ENCODE measurements around the gene FHIT.

The FHIT gene

DNA sequence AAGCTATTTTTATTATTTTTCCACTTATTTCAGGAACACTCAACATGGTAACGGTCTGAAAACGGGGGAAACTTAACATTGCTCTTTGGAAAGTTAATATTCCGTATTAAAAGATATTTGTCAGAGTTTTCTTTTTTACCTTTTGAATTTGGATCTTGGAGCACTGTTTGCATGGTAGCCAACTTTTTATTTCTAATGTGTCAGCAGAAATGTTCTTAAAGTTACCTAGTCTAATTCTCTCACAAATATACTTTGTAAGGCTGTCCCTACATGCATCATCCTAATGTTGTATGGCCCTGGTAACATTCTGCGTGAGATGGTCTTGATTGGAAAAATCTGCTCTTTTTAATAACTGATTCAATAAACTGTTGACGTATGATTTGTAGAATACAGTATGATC lies 719.5 kb downstream of the FHIT start:
- H3K4me1 ChIP-seq (ENCODE audit: control insufficient read depth in 1 of 2, insufficient read depth in 1 of 2, low read depth in 1 of 2, low read length in 1 of 2) = no peaks in the 10 kb centered on the region
- TF ChIP-seq, protein P1, sequence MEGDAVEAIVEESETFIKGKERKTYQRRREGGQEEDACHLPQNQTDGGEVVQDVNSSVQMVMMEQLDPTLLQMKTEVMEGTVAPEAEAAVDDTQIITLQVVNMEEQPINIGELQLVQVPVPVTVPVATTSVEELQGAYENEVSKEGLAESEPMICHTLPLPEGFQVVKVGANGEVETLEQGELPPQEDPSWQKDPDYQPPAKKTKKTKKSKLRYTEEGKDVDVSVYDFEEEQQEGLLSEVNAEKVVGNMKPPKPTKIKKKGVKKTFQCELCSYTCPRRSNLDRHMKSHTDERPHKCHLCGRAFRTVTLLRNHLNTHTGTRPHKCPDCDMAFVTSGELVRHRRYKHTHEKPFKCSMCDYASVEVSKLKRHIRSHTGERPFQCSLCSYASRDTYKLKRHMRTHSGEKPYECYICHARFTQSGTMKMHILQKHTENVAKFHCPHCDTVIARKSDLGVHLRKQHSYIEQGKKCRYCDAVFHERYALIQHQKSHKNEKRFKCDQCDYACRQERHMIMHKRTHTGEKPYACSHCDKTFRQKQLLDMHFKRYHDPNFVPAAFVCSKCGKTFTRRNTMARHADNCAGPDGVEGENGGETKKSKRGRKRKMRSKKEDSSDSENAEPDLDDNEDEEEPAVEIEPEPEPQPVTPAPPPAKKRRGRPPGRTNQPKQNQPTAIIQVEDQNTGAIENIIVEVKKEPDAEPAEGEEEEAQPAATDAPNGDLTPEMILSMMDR (IDR thresholded peaks at IDR 0.05) = no peak
- no peak overlapping the region for H3K4me3 ChIP-seq (ENCODE audit: low read depth in 1 of 2, low read length in 1 of 2)
- H3K9me3 ChIP-seq = no peaks in the 10 kb centered on the region
- no peaks in the 10 kb centered on the region for H3K36me3 ChIP-seq
- no peak overlapping the region for H3K27ac ChIP-seq
- no peaks in the 10 kb centered on the region for H3K27me3 ChIP-seq

DNA sequence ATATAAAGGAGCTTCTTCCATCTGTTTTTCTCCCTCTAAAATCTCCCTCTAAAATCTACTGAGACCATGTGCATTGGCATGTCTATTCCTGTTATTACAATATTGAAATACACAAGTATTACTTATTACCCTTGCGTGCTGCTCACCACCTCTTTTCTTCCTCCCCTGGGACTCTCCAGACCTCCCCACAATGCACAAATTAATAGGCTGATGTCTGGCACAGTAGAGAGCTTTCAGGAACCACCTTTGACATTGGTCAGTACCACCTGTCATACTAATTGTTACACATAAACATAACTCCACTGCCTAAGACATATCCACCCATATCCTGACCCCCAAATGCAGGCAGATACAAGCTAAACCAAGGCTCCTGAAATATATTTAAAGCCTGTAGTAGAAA lies 722.6 kb downstream of the FHIT start:
- H3K4me1 ChIP-seq (ENCODE audit: control insufficient read depth in 1 of 2, insufficient read depth in 1 of 2, low read depth in 1 of 2, low read length in 1 of 2) = no peaks in the 10 kb centered on the region
- no peaks in the 10 kb centered on the region for H3K36me3 ChIP-seq
- TF ChIP-seq, protein P1 (IDR thresholded peaks at IDR 0.05) = no peak
- H3K9me3 ChIP-seq = no peaks in the 10 kb centered on the region
- no peak overlapping the region for H3K4me3 ChIP-seq (ENCODE audit: low read depth in 1 of 2, low read length in 1 of 2)
- H3K27ac ChIP-seq = no peak overlapping the region
- H3K27me3 ChIP-seq = no peaks in the 10 kb centered on the region

DNA sequence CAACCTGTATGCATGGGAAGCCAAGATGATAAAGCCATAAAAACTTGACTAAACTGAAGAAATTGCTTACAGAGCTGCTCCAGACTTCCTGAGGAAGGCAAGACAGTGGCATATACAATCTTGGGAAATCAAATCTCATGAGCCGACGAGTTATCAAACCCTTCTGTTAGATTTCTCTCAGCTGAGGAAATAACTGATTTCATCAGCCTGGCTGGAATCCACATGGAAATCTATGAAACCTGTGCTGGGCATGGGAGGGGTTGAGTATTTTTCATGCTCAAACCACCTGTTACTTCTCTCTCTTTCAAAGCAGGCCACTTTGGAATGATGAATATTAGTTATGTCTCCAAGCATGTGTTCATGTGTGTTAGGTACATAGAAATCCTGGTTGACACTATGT lies 727.7 kb downstream of the FHIT start:
- no peaks in the 10 kb centered on the region for H3K9me3 ChIP-seq
- H3K36me3 ChIP-seq = no peaks in the 10 kb centered on the region
- H3K27ac ChIP-seq = no peak overlapping the region
- no peak overlapping the region for H3K4me3 ChIP-seq (ENCODE audit: low read depth in 1 of 2, low read length in 1 of 2)
- no peaks in the 10 kb centered on the region for H3K4me1 ChIP-seq (ENCODE audit: control insufficient read depth in 1 of 2, insufficient read depth in 1 of 2, low read depth in 1 of 2, low read length in 1 of 2)
- TF ChIP-seq, protein P1 (IDR thresholded peaks at IDR 0.05) = no peak
- no peaks in the 10 kb centered on the region for H3K27me3 ChIP-seq

DNA sequence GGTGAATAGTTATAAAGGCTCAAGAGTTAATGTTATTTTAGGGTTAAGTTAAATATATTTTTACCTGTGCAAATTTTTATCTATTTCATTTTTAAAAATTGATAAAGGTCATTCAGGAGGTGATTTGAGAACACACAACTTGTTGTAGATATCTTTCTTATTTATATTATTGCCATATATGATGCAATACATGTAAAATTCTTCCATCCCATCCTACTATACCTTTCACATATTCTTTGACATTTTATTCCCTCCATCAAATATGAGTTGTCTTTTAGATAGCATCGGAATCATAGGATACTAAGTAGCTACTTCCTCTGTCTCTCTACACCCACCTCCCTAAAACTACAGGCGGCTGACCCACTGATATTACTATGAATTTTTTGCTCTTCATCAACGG lies 734.1 kb downstream of the FHIT start:
- no peak overlapping the region for H3K4me3 ChIP-seq (ENCODE audit: low read depth in 1 of 2, low read length in 1 of 2)
- no peaks in the 10 kb centered on the region for H3K27me3 ChIP-seq
- no peaks in the 10 kb centered on the region for H3K9me3 ChIP-seq
- H3K27ac ChIP-seq = no peak overlapping the region
- H3K36me3 ChIP-seq = no peaks in the 10 kb centered on the region
- H3K4me1 ChIP-seq (ENCODE audit: control insufficient read depth in 1 of 2, insufficient read depth in 1 of 2, low read depth in 1 of 2, low read length in 1 of 2) = no peaks in the 10 kb centered on the region
- TF ChIP-seq, protein P1 (IDR thresholded peaks at IDR 0.05) = no peak

DNA sequence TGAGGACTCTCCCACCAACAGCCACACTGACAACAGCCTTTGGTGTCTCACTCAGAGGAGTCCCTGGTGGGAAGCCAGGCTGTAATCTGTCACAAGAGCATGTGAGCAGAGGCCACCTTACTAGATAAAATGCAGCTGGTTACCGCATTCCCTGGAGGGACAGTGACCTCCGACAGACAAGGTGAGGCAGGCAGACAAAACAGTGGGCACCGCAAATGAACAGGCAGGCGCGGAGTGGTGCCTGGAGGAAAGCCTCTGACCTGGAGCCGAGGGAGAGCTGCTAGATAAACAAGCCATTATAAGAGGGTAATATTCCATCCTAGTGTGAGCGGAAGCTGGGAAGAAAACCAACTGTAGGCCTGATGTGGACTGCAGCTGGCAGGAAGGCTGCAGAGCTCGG lies 736.4 kb downstream of the FHIT start:
- no peaks in the 10 kb centered on the region for H3K4me1 ChIP-seq (ENCODE audit: control insufficient read depth in 1 of 2, insufficient read depth in 1 of 2, low read depth in 1 of 2, low read length in 1 of 2)
- TF ChIP-seq, protein P1 (IDR thresholded peaks at IDR 0.05) = no peak
- H3K4me3 ChIP-seq (ENCODE audit: low read depth in 1 of 2, low read length in 1 of 2) = no peak overlapping the region
- H3K27me3 ChIP-seq = no peaks in the 10 kb centered on the region
- no peaks in the 10 kb centered on the region for H3K9me3 ChIP-seq
- no peak overlapping the region for H3K27ac ChIP-seq
- H3K36me3 ChIP-seq = no peaks in the 10 kb centered on the region

DNA sequence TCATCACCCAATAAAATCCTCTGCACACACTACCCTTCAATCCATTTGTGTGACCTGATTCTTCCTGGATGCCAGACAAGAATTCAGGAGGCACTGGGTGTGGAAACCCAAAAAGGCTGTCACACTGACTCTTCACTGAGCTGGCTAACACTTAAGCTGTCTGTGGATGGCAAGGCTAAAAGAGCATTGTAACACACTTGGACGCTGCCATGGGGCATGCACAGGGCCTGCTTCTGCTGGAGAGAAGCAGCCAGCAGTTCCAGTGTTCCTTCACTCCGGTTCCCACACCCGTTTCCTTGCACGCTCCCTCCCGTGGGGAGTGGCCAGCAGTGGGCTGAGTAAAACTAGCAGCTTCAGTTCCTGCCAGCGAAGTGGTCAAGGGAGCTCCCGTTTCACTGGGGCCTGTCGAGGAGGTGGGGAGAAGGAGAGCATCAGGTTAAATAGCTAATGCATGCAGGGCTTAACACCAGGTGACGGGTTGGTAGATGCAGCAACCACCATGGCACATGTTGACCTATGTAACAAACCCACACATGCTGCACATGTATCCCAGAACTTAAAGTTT lies 737.1 kb downstream of the FHIT start:
- Histone ChIP-seq H3K4me1 (ENCODE audit: control insufficient read depth in 1 of 2, insufficient read depth in 1 of 2, low read depth in 1 of 2, low read length in 1 of 2) (no peaks in the 10 kb centered on the region), H3K36me3 (no peaks in the 10 kb centered on the region), H3K4me3 (ENCODE audit: low read depth in 1 of 2, low read length in 1 of 2) (no peak overlapping the region), H3K27me3 (no peaks in the 10 kb centered on the region), H3K27ac (no peak overlapping the region), H3K9me3 (no peaks in the 10 kb centered on the region)
- TF ChIP-seq, protein P1 (IDR thresholded peaks at IDR 0.05) = no peak

Measured in neutrophil (primary cell).